SU-DHL-6 (cell line): ENCODE data around the gene MRPL34.

Experiments used
- H2AFZ ChIP-seq: fragments of 200-600 bp; sonication (generic); 2 replicates; pipeline ENCODE4 v1.6.1; 2014; ENCODE audit warnings: low read depth, mild to moderate bottlenecking, moderate library complexity, mixed read lengths, antibody characterized with exemption, low read length; ENCODE audit not compliant: severe bottlenecking
- H3F3A ChIP-seq: fragments of 200-600 bp; shearing (Covaris generic); 2 replicates; pipeline ENCODE4 v1.6.0; 2016; ENCODE audit warnings: antibody characterized with exemption, mild to moderate bottlenecking; ENCODE audit not compliant: insufficient read depth
- H3K27ac ChIP-seq: fragments of 200-600 bp; sonication (generic); 2 replicates; pipeline ENCODE4 v1.5.1; 2016; ENCODE audit warnings: low read depth, mild to moderate bottlenecking, low read length, moderate library complexity, mixed read lengths
- H3K27me3 ChIP-seq: fragments of 200-600 bp; sonication (generic), shearing (Covaris generic); 2 replicates; pipeline ENCODE4 v1.6.0; 2014; ENCODE audit warnings: mild to moderate bottlenecking, low read length
- H3K36me3 ChIP-seq: fragments of 200-600 bp; sonication (generic); 2 replicates; pipeline ENCODE4 v1.6.1; 2014; ENCODE audit warnings: mild to moderate bottlenecking, low read length, mixed read lengths
- H3K4me2 ChIP-seq: fragments of 300-600, 200-600 bp; shearing (Covaris generic), sonication (generic); 2 replicates; pipeline ENCODE4 v1.6.0; 2014; ENCODE audit warnings: low read length, low read depth, mild to moderate bottlenecking; ENCODE audit not compliant: poor library complexity, severe bottlenecking
- H3K4me3 ChIP-seq: fragments of 200-600 bp; sonication (generic); 2 replicates; pipeline ENCODE4 v1.5.1; 2014; ENCODE audit warnings: antibody characterized with exemption, low read length, mild to moderate bottlenecking, mixed read lengths; ENCODE audit not compliant: insufficient read depth, poor library complexity, severe bottlenecking
- H3K79me2 ChIP-seq: fragments of 200-600 bp; sonication (generic); 2 replicates; pipeline ENCODE4 v1.6.1; 2014; ENCODE audit warnings: mild to moderate bottlenecking, low read length, moderate library complexity; ENCODE audit not compliant: insufficient read depth
- H3K9ac ChIP-seq: fragments of 200-600 bp; sonication (generic); 2 replicates; pipeline ENCODE4 v1.7.0; 2014; ENCODE audit warnings: mild to moderate bottlenecking, low read length
- H3K9me2 ChIP-seq: fragments of 200-600 bp; sonication (generic); replicated peaks from 2 replicates; pipeline ENCODE4 v1.6.1; 2014; ENCODE audit warnings: low read length; ENCODE audit not compliant: insufficient read depth
- H3K9me3 ChIP-seq: fragments of 200-600 bp; sonication (generic); 2 replicates; pipeline ENCODE4 v1.6.1; 2014; ENCODE audit warnings: low read length, mixed read lengths; ENCODE audit not compliant: insufficient read depth
- H4K20me1 ChIP-seq: fragments of 200-600 bp; sonication (generic); 2 replicates; pipeline ENCODE4 v1.6.1; 2014; ENCODE audit warnings: low read depth, mild to moderate bottlenecking, antibody characterized with exemption, low read length, moderate library complexity, mixed read lengths
- EZH2phosphoT487 ChIP-seq: fragments of 200-600 bp; sonication (generic), shearing (Covaris generic); conservative IDR thresholded peaks from 2 replicates; pipeline ENCODE4 v1.6.1; 2018; ENCODE audit warnings: mild to moderate bottlenecking, antibody characterized with exemption, low read length, moderate library complexity, mixed read lengths
- TF ChIP-seq, protein P1 (sequence below): fragments of 200-600 bp; sonication (generic); IDR thresholded peaks from one replicate; pipeline ENCODE4 v1.5.1; 2017; ENCODE audit warnings: antibody characterized with exemption, mild to moderate bottlenecking, low read length, moderate library complexity; ENCODE audit not compliant: insufficient read depth, poor library complexity, severe bottlenecking

MRPL34 gene

DNA sequence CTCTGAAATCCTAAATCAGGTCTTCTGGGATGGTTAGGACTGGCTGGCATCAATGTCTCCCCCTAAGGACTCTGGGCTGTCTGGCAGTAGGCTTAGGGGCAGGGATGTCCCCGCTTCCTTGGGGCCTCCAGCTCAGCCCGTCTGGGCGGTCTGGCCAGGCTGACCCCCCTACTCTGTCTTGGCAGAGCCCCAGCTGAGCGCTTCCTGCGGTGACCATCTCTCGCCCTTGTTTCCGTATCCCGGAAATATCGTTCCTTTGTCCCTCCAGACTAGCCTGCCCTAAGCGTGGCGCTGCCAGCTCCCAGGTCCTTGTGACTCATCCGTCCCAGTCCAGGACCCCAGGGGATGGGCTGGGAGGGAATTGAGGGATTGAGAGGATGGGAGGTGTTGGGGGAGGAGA, 43.0 kb downstream of the MRPL34 start:
- no peaks in the 10 kb centered on the region for H3K9me3 ChIP-seq
- H3K4me2 ChIP-seq = no peak overlapping the region
- H2AFZ ChIP-seq = no peak overlapping the region
- no peaks in the 10 kb centered on the region for H3K27me3 ChIP-seq
- H3K9ac ChIP-seq = no peak overlapping the region
- no peak overlapping the region for H3K27ac ChIP-seq
- no peaks in the 10 kb centered on the region for H4K20me1 ChIP-seq
- no peaks in the 10 kb centered on the region for H3K36me3 ChIP-seq
- H3F3A ChIP-seq = peaks cover 8% of the 10 kb centered on the region
- no peak overlapping the region for H3K4me3 ChIP-seq
- no peaks in the 10 kb centered on the region for H3K79me2 ChIP-seq
- H3K9me2 ChIP-seq = no peaks in the 10 kb centered on the region
- TF ChIP-seq, protein P1, sequence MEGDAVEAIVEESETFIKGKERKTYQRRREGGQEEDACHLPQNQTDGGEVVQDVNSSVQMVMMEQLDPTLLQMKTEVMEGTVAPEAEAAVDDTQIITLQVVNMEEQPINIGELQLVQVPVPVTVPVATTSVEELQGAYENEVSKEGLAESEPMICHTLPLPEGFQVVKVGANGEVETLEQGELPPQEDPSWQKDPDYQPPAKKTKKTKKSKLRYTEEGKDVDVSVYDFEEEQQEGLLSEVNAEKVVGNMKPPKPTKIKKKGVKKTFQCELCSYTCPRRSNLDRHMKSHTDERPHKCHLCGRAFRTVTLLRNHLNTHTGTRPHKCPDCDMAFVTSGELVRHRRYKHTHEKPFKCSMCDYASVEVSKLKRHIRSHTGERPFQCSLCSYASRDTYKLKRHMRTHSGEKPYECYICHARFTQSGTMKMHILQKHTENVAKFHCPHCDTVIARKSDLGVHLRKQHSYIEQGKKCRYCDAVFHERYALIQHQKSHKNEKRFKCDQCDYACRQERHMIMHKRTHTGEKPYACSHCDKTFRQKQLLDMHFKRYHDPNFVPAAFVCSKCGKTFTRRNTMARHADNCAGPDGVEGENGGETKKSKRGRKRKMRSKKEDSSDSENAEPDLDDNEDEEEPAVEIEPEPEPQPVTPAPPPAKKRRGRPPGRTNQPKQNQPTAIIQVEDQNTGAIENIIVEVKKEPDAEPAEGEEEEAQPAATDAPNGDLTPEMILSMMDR = no peak
- TF ChIP-seq EZH2phosphoT487 = no peak

DNA sequence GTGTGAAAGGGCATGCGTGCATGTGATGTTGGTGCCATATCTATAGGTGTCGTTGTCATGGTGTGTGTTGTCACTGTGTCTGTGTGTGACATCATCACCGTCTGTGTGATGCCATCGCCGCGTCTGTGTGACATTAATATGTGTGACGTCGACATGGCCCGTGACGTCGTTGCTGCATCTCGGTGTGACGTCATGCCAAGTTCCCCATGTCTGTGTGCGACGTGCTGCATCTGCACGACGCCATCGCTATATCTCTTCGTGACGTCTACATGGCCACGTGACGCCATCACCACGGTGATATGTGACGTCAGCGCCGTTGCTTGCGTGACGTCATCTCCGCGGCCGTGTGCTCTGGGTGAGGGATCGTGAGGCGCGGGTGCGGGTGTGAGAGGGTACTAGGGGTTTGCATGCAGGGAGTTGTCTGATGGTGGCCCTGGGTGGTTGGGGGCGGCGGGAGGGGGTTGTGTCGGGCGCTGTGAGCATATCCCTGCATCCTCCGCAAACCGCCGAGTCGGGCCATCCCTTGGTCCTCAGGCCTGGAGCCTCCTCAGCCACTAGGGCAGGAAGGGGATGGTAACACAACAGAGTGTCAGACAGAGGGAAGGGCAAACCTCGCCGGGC, 46.3 kb downstream of the MRPL34 start:
- Histone ChIP-seq H3K9me2 (no peaks in the 10 kb centered on the region), H3K79me2 (no peaks in the 10 kb centered on the region), H3K9ac (no peak overlapping the region), H3K27me3 (no peaks in the 10 kb centered on the region), H3F3A (no peaks in the 10 kb centered on the region), H3K9me3 (no peaks in the 10 kb centered on the region), H3K4me3 (no peak overlapping the region), H3K36me3 (no peaks in the 10 kb centered on the region), H3K4me2 (no peak overlapping the region), H2AFZ (no peak overlapping the region), H3K27ac (no peak overlapping the region), H4K20me1 (no peaks in the 10 kb centered on the region)
- TF ChIP-seq, protein P1 = no peak
- no peak for TF ChIP-seq EZH2phosphoT487

DNA sequence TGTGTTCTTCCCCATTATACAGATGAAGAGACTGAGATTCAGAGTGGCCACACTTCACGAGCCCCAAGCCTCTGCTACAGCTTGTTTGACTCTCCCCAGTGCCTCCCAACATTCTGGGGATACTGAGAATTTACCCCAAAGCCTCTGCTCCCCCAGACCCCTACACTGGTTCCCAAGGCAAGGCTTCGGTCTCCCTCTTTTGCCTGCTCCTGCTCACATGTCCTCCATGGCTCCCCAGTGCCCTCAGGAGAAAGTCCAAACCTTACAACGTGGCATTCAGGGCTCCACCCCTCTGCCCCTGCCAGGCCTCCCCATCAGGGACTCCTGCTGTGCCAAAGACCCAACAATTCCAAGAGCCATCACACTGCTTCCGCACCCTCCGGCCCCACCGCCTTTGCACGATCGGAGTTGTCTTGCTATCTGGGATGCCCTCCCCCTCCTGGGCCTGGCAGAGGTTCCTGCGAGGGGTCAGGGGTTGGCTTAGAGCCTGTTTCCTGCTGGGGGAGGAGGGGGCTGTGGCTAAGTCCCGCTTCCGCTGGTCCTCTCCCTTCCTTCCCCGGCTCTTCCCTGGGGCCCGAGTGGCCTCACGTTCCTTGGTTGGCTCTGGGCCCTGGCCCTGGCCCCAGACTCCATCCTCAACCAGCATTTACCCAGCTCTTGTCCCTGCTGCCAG, 47.1 kb downstream of the MRPL34 start:
- Histone ChIP-seq H3F3A (no peaks in the 10 kb centered on the region), H4K20me1 (no peaks in the 10 kb centered on the region), H3K4me3 (no peak overlapping the region), H3K79me2 (no peaks in the 10 kb centered on the region), H3K27me3 (no peaks in the 10 kb centered on the region), H3K36me3 (no peaks in the 10 kb centered on the region), H3K27ac (no peak overlapping the region), H3K4me2 (no peak overlapping the region), H3K9me3 (no peaks in the 10 kb centered on the region), H2AFZ (no peak overlapping the region), H3K9me2 (no peaks in the 10 kb centered on the region), H3K9ac (no peak overlapping the region)
- TF ChIP-seq, protein P1 = no peak
- no peak for TF ChIP-seq EZH2phosphoT487
